Loucy (cell line): ENCODE measurements around the gene AADACL4.
"Not testable (repeated sequence)": the region's sequence is repeated elsewhere in the genome, so short reads cannot be mapped to it uniquely, and the experiment has no call there.

Source experiments
- EZH2phosphoT487 ChIP-seq: fragments of 200-600 bp; IDR thresholded peaks from 2 replicates; pipeline ENCODE4 v1.6.1; 2018; ENCODE audit warnings: antibody characterized with exemption, mild to moderate bottlenecking, moderate library complexity, borderline replicate concordance
- TF ChIP-seq, protein P1 (sequence below): fragments of 200-600 bp; sonication (generic); conservative IDR thresholded peaks from 2 replicates; pipeline ENCODE4 v1.5.1; 2014; ENCODE audit warnings: mild to moderate bottlenecking, antibody characterized with exemption, low read length

DNA sequence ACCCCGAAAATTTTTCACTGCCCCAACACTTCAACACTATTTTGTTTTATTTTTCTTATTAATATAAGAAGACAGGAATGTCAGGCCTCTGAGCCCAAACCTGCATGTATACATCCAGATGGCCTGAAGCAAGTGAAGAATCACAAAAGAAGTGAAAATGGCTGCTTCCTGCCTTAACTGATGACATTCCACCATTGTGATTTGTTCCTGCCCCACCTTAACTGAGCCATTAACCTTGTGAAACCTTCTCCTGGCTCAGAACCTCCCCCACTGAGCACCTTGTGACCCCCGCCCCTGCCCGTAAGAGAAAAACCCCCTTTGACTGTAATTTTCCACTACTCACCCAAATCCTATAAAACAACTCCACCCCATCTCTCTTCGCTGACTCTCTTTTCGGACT, 69.8 kb downstream of the AADACL4 start:
- TF ChIP-seq, protein P1, sequence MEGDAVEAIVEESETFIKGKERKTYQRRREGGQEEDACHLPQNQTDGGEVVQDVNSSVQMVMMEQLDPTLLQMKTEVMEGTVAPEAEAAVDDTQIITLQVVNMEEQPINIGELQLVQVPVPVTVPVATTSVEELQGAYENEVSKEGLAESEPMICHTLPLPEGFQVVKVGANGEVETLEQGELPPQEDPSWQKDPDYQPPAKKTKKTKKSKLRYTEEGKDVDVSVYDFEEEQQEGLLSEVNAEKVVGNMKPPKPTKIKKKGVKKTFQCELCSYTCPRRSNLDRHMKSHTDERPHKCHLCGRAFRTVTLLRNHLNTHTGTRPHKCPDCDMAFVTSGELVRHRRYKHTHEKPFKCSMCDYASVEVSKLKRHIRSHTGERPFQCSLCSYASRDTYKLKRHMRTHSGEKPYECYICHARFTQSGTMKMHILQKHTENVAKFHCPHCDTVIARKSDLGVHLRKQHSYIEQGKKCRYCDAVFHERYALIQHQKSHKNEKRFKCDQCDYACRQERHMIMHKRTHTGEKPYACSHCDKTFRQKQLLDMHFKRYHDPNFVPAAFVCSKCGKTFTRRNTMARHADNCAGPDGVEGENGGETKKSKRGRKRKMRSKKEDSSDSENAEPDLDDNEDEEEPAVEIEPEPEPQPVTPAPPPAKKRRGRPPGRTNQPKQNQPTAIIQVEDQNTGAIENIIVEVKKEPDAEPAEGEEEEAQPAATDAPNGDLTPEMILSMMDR: not testable (repeated sequence)
- TF ChIP-seq EZH2phosphoT487: not testable (repeated sequence)
